Neural cell (in vitro differentiated cells): Measurements from ENCODE around the gene DOCK8. TPM values are rescaled to one million over a fixed set of nuclear protein-coding genes. Genes with fewer than 3 reads are reported as not detected.

ENCODE experiments used
- H2AFZ ChIP-seq: fragments of 200-600, 300-800 bp; sonication (generic), shearing (Covaris generic); 2 replicates; pipeline ENCODE4 v1.6.0; 2014; ENCODE audit warnings: low read depth, mild to moderate bottlenecking, antibody characterized with exemption, low read length, moderate library complexity
- H3F3A ChIP-seq: fragments of 200-600 bp; shearing (Covaris generic); 2 replicates; pipeline ENCODE4 v1.6.1; 2016; ENCODE audit warnings: mild to moderate bottlenecking, moderate library complexity, mixed read lengths, antibody characterized with exemption, low read length; ENCODE audit not compliant: insufficient read depth, poor library complexity, severe bottlenecking
- H3K27ac ChIP-seq: fragments of 200-600, 300-800 bp; sonication (generic), shearing (Covaris generic); 2 replicates; pipeline ENCODE4 v1.5.1; 2014; ENCODE audit warnings: mild to moderate bottlenecking, low read length, moderate library complexity
- H3K27me3 ChIP-seq: fragments of 300-800, 200-600 bp; sonication (generic), shearing (Covaris generic); 2 replicates; pipeline ENCODE4 v1.6.0; 2014; ENCODE audit warnings: mild to moderate bottlenecking, low read depth, low read length, moderate library complexity; ENCODE audit not compliant: insufficient read depth
- H3K36me3 ChIP-seq: fragments of 300-800, 200-600 bp; sonication (generic), shearing (Covaris generic); 2 replicates; pipeline ENCODE4 v1.5.1; 2014; ENCODE audit warnings: mild to moderate bottlenecking, antibody characterized with exemption, low read length, moderate library complexity; ENCODE audit not compliant: insufficient read depth
- H3K4me2 ChIP-seq: fragments of 300-800, 200-600 bp; sonication (generic), shearing (Covaris generic); 2 replicates; pipeline ENCODE4 v1.6.0; 2014; ENCODE audit warnings: mild to moderate bottlenecking, low read length
- H3K4me3 ChIP-seq: fragments of 300-800, 200-600 bp; sonication (generic), shearing (Covaris generic); 2 replicates; pipeline ENCODE4 v1.5.1; 2014; ENCODE audit warnings: mild to moderate bottlenecking, low read length, moderate library complexity
- H3K79me2 ChIP-seq: fragments of 200-600 bp; shearing (Covaris generic); replicated peaks from 2 replicates; pipeline ENCODE4 v1.6.0; 2014; ENCODE audit warnings: mild to moderate bottlenecking, low read length, moderate library complexity; ENCODE audit not compliant: insufficient read depth
- H3K9ac ChIP-seq: fragments of 300-800, 200-600 bp; sonication (generic), shearing (Covaris generic); 2 replicates; pipeline ENCODE4 v1.6.1; 2016; ENCODE audit warnings: mild to moderate bottlenecking, low read length, mixed read lengths
- H3K9me2 ChIP-seq: fragments of 200-600 bp; shearing (Covaris generic); 2 replicates; pipeline ENCODE4 v1.6.1; 2016; ENCODE audit warnings: mild to moderate bottlenecking, low read length, mixed read lengths; ENCODE audit not compliant: insufficient read depth
- H3K9me3 ChIP-seq: fragments of 200-600, 300-800 bp; sonication (generic), shearing (Covaris generic); 2 replicates; pipeline ENCODE4 v1.6.1; 2016; ENCODE audit warnings: mild to moderate bottlenecking, mixed run types, low read length, moderate library complexity, mixed read lengths
- H4K20me1 ChIP-seq: fragments of 200-600 bp; shearing (Covaris generic); 2 replicates; pipeline ENCODE4 v1.6.1; 2016; ENCODE audit warnings: mild to moderate bottlenecking, mixed run types; ENCODE audit not compliant: insufficient read depth
- CTCF ChIP-seq: fragments of 450-650 bp; IDR thresholded peaks from 2 replicates; pipeline ENCODE4 v1.5.1; 2014; ENCODE audit warnings: antibody characterized with exemption, mild to moderate bottlenecking, moderate library complexity; ENCODE audit not compliant: poor library complexity, severe bottlenecking
- EP300 ChIP-seq: fragments of 450-650 bp; conservative IDR thresholded peaks from 2 replicates; pipeline ENCODE4 v1.6.1; 2014; ENCODE audit warnings: antibody characterized with exemption, mild to moderate bottlenecking, moderate library complexity; ENCODE audit not compliant: poor library complexity, severe bottlenecking
- EZH2 ChIP-seq: fragments of 200-600, 300-800 bp; shearing (Covaris generic), sonication (generic); IDR thresholded peaks from 2 replicates; pipeline ENCODE4 v1.6.1; 2014; ENCODE audit warnings: antibody characterized with exemption, low read length, borderline replicate concordance, mild to moderate bottlenecking; ENCODE audit not compliant: insufficient read depth, poor library complexity, severe bottlenecking
- MXI1 ChIP-seq: fragments of 450-650 bp; conservative IDR thresholded peaks from 2 replicates; pipeline ENCODE4 v1.6.1; 2014; ENCODE audit warnings: antibody characterized with exemption, mild to moderate bottlenecking; ENCODE audit not compliant: poor library complexity, severe bottlenecking
- POLR2AphosphoS5 ChIP-seq: IDR thresholded peaks from 2 replicates; pipeline ENCODE4 v1.6.1; 2012
- RAD21 ChIP-seq: fragments of 450-650 bp; conservative IDR thresholded peaks from 2 replicates; pipeline ENCODE4 v1.6.1; 2014; ENCODE audit warnings: antibody characterized with exemption, mild to moderate bottlenecking, moderate library complexity
- REST ChIP-seq: IDR thresholded peaks from 2 replicates; pipeline ENCODE4 v1.6.1; 2012; ENCODE audit warnings: borderline replicate concordance
- SMC3 ChIP-seq: fragments of 450-650 bp; conservative IDR thresholded peaks from 2 replicates; pipeline ENCODE4 v1.6.1; 2014; ENCODE audit warnings: antibody characterized with exemption, mild to moderate bottlenecking, moderate library complexity; ENCODE audit not compliant: poor library complexity
- TAF1 ChIP-seq: IDR thresholded peaks from 2 replicates; pipeline ENCODE4 v1.6.1; 2012; ENCODE audit warnings: low read depth
- polyA plus RNA-seq: library from polyadenylated mRNA; depleted of rRNA; stranded (reverse); fragments of >200 nt; gene quantifications from 2 replicates; pipeline ENCODE4 v1.2.3, GENCODE V29; 2014

Gene DOCK8
- polyA plus RNA-seq, 1 donor from 2014 or later: not detected

DNA sequence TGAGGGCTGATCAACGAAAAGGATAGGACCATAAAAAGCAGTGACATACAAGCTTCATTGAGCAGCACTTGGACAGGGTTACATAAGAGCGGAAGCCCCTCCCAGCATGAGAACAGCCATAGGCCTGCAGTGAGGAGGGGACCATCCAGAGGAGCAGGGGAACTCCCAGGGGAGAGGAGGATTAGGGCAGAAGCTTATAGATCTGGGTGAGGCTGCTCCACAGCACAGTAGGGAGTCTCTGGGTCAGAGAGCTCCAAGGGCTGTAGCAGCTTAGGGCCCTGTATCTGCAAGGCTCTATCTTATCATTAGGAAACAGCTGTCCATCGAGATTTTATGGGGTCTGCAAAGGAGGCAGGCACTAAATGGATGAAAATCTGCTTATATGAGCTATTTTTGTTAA is 186.6 kb downstream of the DOCK8 start:
- TF ChIP-seq CTCF (no peak), MXI1 (no peak), RAD21 (no peak), TAF1 (no peak), POLR2AphosphoS5 (no peak), EP300 (no peak), SMC3 (no peak), EZH2 (no peak), REST (no peak)
- H4K20me1 ChIP-seq: no peaks in the 10 kb centered on the region
- no peak overlapping the region for H3K4me2 ChIP-seq
- H3K27ac ChIP-seq: no peak overlapping the region
- H3K27me3 ChIP-seq: no peaks in the 10 kb centered on the region
- H2AFZ ChIP-seq: no peak overlapping the region
- no peaks in the 10 kb centered on the region for H3K9me3 ChIP-seq
- H3F3A ChIP-seq: no peaks in the 10 kb centered on the region
- H3K36me3 ChIP-seq: no peaks in the 10 kb centered on the region
- no peak overlapping the region for H3K4me3 ChIP-seq
- no peak overlapping the region for H3K9ac ChIP-seq
- no peaks in the 10 kb centered on the region for H3K79me2 ChIP-seq
- H3K9me2 ChIP-seq: no peaks in the 10 kb centered on the region

DNA sequence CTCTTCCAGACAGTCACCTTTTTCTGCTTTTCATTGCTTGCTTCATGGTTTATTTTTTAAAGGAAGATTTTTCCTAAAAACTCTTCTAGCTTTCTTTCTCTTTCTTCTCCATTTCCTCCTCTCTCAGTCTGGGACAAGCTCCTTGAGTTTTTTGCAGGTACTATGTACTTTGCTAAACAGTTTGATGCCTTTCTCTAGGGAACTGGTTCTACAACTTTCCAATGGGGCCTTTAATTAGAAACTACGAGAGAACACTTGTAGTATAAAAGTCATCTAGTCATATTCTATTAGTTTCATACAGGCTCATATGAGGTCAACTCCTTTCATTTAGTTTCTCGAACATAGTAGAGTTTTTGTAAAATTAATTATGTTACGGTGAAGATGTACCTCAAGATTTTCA is 189.6 kb downstream of the DOCK8 start:
- H3K27ac ChIP-seq: no peak overlapping the region
- no peak overlapping the region for H3K4me3 ChIP-seq
- no peaks in the 10 kb centered on the region for H3K9me2 ChIP-seq
- H3K79me2 ChIP-seq: no peaks in the 10 kb centered on the region
- no peak overlapping the region for H3K4me2 ChIP-seq
- H2AFZ ChIP-seq: no peak overlapping the region
- H3F3A ChIP-seq: no peaks in the 10 kb centered on the region
- H3K36me3 ChIP-seq: no peaks in the 10 kb centered on the region
- TF ChIP-seq MXI1: no peak
- no peak for TF ChIP-seq CTCF
- TF ChIP-seq REST: no peak
- H3K27me3 ChIP-seq: no peaks in the 10 kb centered on the region
- H4K20me1 ChIP-seq: no peaks in the 10 kb centered on the region
- no peaks in the 10 kb centered on the region for H3K9me3 ChIP-seq
- H3K9ac ChIP-seq: no peak overlapping the region
